ENCODE measurements around the gene ADIPOR1. TPM values are rescaled to one million over a fixed set of nuclear protein-coding genes. Genes with fewer than 3 reads are reported as not detected.

The ADIPOR1 gene, protein sequence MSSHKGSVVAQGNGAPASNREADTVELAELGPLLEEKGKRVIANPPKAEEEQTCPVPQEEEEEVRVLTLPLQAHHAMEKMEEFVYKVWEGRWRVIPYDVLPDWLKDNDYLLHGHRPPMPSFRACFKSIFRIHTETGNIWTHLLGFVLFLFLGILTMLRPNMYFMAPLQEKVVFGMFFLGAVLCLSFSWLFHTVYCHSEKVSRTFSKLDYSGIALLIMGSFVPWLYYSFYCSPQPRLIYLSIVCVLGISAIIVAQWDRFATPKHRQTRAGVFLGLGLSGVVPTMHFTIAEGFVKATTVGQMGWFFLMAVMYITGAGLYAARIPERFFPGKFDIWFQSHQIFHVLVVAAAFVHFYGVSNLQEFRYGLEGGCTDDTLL
- 77.1 and 83.2 TPM in 2 replicates for total RNA-seq

DNA sequence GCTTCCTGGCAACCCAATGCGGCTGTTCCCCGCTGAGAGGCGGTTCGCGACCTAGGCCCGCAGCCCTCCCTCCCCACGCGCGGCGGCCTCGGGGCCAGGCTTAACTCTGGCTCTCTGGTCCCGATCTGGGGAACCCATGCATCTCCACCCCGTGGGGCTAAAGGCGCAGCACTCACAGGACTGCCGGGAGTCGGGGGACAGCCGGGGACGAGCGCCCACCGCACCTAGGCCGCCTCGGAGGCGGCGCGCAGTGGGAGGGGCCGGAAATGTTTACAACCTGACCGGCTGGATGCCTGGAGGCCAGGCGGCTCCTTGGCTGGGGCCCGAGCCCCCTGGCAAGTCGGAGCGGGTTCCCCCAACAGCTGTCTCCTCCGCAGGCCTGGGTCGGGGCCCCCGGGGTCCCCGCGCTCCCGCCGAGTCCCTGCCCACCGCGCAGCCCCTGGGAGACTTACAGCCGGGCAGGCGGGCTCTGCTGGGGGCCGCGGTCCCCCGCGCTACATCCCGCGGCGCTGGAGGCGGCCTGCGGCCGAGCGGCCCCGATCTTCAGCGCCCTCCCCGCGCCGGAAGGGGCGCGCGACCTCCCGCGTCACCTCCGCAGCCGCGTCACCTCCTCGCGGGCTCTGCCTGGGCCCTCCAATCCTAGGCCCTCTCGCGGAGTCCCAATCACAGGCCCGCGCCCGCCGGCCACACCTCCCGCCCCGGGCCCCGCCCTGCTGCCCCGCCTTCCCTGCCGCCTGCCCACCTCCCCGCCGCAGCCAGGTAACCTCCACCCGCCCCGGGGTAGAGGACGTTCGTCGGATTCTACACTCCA is at the start of gene ADIPOR1:
ADIPOR1 (minus strand) TSS at position 580 of the 811 bp plus-strand sequence. CDS start 7,242 bp downstream, outside the sequence.

DNA sequence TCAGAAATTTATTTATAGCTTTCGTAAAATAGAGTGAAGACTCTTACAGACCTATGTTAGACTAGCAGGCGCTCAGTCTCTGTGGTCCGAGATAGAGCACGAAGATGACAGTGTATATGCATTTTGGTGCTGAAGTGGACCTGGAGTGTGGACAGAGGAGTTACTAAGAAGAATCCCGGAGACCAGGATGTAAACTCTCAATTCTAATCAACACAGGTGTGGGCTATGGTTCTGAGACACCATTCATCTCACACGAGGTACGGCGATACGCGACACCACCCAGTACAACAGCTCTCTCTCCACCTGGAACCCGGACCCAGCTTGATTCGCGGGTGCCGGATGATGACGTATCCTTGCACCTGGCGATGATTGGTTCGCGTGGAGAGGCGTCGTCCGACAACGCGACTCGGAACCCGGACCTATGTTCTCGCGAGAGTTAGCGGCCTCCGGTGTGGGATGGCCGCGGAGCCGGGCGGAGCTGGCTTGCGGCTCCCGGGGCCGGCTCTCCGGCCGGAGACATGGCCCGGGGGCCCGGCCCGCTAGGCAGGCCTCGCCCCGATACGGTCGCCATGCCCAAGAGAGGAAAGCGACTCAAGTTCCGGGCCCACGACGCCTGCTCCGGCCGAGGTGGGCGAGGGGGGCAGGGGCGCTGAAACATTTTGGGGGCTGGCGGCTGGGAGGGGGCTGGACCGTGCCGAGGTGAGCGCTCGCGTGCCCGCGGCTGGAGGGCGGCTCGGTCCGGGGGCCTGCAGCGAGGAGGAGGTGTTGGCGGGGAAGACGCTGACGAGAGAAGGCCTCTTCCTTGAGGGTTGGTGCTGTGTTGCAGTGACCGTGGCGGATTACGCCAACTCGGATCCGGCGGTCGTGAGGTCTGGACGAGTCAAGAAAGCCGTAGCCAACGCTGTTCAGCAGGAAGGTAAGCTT is 49.1 kb upstream of the ADIPOR1 start, which contains the start of gene TMEM183A:
TMEM183A (plus strand) TSS at position 427 of the 924 bp plus-strand sequence; CDS start at position 519, 92 bp downstream.

DNA sequence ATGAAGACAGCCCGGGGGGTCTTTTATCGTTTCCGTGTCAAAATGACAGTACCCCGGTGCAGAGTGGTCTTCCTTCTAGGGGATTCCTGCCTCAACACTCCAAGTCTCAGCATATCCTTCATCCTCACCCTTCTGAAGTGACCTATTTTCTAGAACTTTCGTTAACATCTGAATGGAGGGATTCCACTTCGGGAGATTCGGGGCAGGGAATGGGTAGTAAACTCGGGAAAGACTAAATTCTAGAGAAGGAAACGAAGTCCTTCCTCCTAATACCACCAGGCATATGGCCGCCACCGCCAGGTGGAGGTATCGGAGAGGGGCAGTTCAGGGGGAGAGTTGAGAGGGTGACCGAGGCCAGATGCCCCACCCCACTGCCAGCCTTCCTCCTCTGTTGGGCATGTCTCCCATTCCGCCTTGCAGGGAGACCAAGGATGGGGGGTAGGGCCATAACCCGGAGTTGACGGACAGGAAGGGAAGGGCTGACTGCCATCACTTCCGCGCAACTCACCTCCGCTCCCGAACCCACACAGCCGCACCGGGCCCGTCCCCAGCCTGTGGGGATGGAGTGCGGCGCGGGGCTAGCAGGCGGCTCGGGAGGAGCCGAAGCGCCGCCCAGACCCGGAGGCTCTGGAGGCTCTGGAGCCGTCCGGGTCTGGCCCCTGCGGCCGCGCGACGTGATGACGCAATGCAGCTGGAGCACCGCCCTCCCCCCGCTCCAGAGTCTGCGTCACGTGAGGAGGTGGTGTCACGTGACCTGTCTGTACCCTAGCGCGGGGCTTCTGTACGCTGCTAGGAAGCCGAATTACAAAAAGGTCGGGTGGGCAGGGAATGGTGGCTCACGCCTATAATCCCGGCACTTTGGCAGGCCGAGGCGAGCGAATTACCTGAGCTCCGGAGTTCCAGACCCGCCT is 31.3 kb downstream of the ADIPOR1 start, which contains the start of gene KLHL12:
KLHL12 (minus strand) TSS at position 654 of the 911 bp plus-strand sequence. CDS start 2,072 bp downstream, outside the sequence.

Other genes with a start within 250 kb of the ADIPOR1 start
- not detected in 2 replicates for gene SYT2, start 247.9 kb downstream of the ADIPOR1 start, total RNA-seq
- 15.6 and 16.5 TPM in 2 replicates for gene KDM5B, start 149.9 kb downstream of the ADIPOR1 start, total RNA-seq
- not detected in 2 replicates for gene PCAT6, start 147.4 kb downstream of the ADIPOR1 start, total RNA-seq
- 9.5 and 10.2 TPM in 2 replicates for gene RABIF, start 69.2 kb downstream of the ADIPOR1 start, total RNA-seq
- 18.7 and 21.1 TPM in 2 replicates for gene KLHL12, start 31.1 kb downstream of the ADIPOR1 start, total RNA-seq
- 21.3 and 27.8 TPM in 2 replicates for gene CYB5R1, start 8.9 kb upstream of the ADIPOR1 start, total RNA-seq
- 75.2 and 77.9 TPM in 2 replicates for gene TMEM183A, start 49.1 kb upstream of the ADIPOR1 start, total RNA-seq
- under 0.01 TPM in 2 replicates for gene PPFIA4, start 68.2 kb upstream of the ADIPOR1 start, total RNA-seq
- gene MYOG, start 127.7 kb upstream of the ADIPOR1 start, total RNA-seq = not detected in 2 replicates
- gene ADORA1, start 169.4 kb upstream of the ADIPOR1 start, total RNA-seq = not detected in 2 replicates
- gene MYBPH, start 217.5 kb upstream of the ADIPOR1 start, total RNA-seq = not detected in 2 replicates
- gene CHI3L1, start 228.4 kb upstream of the ADIPOR1 start, total RNA-seq = not detected in 2 replicates